NCI-H2171 (cell line): Measurements from ENCODE around the gene ZC2HC1B.

Experiments
- DNase-seq: peaks from one replicate; lab custom pipeline; 2025; lab: John Stamatoyannopoulos, UW

Gene ZC2HC1B

DNA sequence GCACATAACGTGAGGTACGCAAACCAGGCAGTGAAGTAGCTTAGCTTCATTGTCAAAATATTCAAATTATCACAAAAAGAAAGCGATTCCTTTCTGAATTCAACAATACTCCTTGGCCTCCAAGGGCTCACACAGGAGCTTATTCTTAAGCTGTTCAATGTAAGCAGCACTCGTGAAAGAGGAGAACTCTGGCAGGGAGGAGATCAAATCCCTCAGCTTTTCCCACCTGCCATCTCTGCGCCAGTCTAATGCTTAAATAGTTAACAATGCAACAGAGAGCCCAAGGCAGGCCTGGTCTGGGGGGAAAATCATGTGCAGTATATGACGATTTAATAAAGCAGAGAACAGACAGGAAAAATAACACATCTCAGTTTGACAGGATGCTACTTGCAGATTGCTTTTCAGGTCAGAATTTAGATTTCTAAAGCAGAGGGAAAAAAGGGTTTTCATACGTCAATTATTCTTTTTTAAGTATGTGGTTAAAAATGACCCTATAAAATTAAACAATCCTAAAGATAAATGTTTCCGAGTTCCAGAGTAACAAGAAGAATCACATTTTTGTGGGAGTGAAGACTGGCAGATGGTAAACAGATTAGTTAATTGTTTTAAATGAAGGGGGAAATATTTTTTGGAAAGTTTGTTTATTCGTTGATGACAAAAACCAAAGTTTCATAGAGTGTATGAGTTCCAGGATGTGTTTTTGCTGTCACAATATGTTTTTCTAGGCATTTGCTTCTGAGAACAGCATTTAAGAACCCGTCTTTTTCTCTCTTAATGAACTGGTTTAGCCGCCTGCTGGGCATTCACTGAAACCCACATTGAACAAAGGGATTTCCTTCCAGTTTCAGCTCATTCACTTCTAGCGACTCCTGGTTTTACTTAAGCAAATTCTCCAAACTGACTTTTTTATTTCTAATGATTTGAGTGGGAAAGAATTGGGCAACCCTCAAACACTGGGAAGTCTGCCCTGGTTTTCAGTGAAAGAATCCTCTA lies 97.9 kb downstream of the ZC2HC1B start:
- no peak for DNase-seq

DNA sequence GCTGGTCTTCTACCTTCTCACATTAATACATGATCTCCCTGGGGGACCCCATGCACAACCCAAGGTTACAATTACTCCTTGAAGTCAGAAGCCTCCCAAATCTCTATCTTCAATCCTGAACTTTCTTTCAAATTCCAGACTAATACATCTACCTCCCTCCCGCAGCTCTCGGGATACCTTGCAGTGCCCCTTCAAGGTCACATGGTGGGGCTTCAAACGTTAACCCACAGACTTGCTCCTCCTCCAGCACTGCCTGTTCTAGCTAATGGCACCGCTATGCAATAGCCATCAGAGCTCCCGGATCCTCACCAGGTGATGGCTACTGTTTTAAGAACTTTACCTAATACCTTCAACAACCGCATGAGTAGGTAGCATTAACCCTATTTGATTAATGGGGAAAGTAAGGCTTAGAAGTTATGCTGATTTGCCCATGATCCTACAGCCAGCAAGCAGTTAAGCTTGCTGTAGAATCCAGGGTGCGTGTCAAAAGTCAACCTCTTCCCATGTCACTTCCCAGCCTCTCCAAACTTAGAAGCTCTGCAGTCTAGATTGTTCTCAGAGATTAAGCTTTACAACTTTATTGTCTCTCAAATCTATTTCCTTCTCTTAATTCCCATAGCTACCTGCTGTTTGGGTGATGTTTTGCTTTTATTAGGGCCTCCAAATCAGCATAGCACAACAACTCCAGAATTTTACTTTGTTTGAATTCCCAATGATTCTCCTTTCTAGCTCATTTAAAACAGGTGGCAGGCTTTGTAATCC lies 99.1 kb downstream of the ZC2HC1B start:
- no peak for DNase-seq

DNA sequence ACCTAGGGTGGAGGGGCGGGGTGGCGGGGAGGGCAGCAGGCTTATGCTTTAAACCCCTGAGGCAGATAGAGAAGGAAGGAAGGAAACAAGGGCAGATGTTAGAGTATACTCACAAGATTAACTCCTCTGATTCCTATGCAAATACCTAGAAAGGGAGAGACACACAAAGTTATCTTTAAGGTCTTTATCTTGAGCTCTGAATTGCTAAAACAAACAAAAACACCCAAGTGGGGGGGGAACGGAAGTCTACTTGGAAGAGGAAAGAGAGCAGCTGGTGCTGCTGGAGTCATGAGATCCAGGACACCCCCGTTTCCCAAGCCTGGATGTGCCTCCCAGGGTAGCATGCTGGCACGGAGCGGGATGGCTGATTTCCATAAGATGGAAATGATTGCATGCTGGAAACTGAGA lies 100.4 kb downstream of the ZC2HC1B start:
- DNase-seq, result no peak

DNA sequence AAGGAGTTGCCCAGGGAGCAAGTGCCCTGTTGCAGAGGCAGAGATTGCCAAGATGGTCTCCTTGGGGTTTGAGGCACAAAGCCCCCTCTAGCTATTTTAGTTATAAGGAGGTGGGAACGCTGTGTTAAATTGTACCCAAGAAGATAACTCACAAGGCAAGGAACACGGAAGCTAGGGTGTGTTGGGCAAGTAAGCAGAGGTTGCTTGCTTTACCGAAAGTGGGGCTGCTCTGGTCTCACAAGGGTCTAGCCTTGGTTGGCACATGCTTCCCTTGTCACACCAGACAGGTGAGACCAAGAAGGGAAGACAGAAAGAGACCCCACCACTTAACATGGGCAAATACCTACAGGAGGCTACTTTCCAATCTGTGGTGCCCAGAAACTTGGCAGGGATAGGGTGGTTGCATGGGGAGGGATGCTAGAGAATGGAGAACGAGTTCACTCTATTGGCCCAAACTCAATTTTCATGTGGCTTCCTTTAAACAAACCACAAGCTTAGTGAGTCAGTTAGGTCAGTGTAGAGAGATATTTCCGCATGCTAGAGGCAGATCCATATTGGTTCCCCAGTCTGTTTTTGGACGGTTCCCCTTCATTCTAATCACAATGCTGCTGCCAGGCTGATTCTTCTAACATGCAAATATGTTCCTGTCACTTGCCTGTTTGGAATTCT lies 101.4 kb downstream of the ZC2HC1B start:
- no peak for DNase-seq

DNA sequence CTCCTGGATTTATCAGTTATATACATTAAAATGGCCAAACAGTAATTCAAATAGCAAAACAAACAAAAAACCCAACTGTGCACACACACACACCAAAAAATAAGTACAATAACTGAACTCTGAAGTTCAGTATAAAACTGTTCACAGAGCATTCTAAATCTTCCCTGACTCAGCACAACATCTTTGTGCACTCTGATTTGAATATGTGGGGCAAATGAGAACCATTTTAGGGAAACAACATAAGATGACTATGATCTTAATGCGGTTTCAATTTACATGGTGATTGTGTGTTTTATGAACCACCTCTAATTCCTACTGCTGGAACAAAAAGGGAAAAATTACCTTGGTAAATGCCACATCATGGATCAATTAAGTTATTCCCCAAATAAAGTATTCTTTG lies 102.0 kb downstream of the ZC2HC1B start:
- DNase-seq, result no peak

DNA sequence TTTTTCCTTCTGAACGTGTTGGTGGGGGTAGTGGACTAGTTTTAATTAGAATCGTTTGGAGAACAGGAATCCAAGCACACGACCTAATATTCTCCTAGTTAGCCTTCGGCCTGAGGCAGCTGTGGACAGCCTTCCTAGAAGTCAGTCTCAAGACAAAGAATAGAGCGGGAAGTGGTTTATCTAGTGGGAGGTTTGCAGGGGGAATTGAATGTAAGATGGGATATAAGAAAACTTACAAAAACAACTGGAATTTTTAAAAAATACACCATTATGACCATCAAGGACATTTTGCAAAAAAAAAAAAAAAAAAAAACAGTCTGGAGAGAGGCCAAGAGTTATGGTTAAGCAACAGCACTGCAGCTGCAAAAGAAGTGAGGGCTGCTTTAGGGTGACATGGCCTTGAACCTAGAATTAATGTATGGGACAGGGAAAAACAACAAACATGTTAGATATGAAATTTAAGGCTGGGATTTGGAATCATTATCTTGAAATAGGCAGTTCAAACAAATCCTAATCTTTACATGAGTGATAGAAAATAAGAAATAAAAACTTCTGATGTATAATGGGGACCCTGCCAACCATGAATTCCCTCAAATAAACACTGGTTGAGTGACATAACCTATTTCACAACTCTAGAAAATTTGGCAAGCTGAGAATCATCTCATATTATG lies 103.6 kb downstream of the ZC2HC1B start:
- DNase-seq, result no peak

DNA sequence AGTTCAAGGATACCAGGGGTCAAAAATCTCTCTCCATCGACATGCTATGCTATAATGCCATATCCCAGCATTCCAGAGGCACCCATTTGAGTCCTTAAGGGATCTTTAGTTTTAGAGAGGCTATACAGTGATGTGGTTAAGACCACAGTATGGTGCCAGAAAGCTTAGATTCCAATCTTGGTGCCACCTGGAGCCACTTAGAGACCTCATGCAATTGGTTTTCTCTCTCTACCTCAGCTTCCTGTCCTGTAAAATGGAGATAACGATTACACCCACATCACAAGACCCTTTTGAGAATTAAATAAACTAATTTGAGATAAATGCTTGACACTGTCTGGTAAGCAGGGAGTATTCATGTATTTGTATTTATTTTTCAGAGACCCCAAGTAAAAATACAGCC lies 104.8 kb downstream of the ZC2HC1B start:
- no peak for DNase-seq

DNA sequence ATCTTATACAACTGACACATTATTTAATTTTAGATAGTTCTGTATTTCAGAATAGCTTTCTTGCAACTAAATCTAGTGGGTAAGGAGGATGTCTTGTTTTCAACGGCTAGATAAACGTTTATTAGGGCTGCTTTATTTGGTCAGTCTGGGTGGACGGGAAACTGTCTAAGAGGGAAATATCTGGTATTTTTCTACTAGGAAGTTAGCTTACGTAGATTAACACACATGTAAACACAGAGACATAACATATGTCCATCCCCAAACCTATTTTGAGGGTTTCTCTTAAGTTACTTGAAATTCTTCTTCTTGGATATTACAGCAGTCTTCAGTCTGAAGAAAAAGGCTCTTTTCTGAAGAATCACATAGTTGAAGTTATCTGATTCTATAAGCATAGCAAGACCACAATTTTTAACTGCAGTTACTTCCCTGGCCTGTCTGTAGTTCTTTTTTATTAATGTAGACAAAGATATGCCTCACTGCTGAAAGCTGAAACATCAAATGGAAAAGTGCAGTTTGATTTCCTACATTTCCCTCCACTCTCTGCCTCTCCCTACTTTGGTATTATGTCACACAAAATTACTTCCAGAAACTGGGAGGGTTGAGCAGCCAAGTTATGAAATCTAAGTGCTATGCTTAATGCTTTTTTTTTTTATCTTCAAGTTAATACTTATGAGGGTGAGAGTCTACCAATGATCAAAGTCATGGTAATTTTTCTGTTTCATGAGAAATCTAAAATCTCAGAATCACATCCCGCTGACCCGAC lies 106.4 kb downstream of the ZC2HC1B start:
- DNase-seq, result no peak

DNA sequence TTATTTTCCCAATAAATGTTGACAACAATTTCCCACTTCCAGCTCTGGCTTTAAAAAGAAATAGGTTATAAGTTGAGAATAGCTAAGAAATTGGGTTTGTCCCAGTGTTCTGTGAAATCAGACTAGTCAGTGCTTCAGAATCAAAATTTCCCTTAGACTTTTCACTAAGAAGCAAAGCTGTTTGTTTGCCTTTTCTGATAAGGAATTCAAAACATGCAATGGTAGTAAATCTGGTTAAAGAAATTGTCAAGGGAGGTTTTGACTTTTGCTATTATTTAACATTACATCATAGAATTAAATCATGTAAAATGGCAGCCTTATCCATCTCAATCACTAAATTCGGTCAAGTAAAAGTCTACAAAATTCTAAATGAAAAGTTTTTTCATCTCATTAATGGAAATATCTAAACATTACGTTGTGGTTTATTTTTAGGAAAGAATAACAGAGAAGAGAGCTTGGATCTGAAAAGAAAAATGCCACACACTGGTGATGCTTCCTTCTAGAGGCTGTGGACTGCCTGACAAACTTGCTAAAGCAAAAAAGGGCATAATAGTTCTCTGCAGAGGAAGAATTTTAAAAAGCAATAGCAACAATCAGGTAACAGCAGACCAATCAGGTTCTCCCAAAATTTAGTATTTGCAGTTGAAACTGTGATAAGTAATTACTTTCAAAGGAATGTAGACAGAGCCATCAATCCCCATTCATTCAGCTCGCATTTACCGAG lies 107.4 kb downstream of the ZC2HC1B start:
- DNase-seq, result no peak

DNA sequence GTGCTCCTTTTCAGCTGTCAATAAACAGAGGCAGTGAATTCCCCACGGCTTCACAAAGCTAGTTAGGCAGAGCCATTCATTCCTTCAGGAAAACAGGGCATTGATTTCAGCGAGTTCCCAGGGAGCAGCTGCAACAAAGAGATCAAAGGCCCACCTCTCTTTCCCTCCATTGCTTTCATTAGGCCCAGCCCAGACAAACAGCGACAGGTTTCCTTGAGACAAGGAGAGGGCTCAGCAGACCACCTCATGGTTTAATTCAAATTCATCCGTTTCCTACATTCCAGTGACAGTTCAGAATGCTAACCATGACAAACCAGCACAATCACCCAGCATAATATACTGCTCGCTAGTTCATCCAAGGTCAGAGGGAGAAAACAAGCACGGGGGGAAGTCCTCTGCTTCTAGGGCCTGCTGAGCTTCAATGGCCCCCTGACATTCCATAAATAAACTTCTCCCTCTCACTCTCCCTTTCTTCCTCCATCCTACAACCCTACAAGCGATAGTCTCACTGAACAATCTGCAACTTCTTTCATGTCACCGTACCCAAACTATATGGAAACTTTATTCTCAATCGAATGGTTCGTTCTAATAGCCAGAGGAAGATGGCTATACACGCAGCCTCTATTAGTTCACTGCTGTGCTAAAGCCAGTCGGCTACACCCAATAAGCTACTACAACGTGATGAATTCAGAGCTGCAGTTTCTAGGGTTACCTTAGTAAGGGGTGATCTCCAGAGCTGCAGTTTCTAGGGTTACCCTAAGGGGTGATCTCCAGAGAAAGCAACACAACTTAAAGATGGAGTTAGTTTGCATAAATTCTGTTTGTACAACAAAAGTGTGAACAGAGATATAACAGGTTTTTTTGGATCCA lies 109.1 kb downstream of the ZC2HC1B start:
- no peak for DNase-seq

DNA sequence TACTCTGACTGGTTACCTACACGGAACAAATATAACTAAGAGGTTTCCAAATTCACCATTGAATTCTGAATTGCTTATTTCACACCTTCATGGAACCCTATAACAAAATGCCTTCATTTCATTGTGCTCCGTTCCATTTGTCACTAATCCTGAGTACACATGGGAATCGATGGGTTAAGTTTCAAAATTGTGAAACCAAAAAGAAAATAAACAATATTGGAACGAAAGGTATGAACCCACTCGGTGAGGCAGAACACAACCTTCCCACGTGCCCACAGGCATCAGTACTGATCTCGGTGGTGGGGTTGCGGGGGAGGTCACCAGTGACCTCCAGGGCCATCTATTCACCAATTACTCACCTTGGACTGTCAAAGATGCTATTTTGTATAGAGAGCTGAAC lies 109.8 kb downstream of the ZC2HC1B start:
- DNase-seq, result no peak

DNA sequence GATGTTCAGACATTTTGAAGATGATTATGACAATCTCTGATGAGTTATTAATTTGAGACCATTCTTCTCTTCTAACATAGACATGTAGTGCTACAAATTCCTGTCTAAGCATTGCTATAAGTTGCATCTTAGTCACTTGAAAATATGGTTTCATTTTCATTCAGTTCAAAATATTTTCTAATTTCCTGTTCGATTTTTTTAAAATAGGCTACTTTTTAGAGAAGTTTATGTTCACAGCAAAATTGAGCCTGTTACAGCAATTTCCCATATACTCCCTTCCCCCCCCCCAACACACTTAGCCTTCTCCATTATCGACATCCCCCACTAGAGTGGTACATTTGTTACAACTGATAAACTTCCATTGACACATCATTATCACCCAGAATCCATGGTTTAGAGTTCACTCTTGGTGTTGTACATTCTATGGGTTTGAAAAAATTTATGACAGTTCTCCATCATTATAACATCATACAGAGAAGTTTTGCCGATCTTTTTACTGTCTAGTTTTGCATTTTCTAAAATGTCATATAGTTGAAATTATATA lies 112.6 kb downstream of the ZC2HC1B start:
- DNase-seq, result no peak

DNA sequence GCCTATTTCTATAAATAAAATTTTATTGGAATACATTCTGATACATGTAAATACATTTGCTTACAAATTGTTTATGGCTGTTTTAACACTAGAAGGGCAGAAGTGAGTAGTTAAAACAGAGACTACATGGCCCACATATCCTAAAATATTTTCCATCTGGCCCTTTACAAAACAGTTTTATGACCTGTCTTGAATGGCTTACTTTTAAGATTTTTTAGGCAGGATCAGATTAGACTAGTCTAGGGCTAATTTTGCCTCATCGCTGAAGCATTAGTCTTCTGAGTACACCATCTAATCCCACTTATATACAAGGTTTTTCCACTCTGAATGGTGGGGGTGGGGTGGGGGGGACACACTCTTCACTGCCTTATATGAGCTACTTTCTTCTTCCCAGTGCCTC lies 116.6 kb downstream of the ZC2HC1B start:
- no peak for DNase-seq

DNA sequence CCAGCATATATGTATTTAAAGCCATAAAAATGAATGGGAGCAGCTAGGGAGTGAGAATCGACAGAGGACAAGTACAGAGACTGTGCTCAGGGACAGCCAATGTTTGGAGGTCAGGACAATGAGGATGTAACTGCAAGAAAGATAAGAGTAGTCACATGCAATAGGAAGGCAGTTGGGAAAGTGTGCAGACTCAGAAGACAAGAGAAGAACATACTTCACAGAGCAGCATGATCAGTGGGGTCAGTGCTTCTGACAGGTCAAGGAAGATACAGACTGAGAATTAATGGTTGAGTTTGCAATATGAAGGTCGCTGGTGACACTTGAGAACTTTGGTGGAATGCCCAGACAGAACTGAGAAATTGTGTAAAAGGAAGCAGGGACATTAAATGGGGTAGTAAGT lies 118.7 kb downstream of the ZC2HC1B start:
- no peak for DNase-seq

DNA sequence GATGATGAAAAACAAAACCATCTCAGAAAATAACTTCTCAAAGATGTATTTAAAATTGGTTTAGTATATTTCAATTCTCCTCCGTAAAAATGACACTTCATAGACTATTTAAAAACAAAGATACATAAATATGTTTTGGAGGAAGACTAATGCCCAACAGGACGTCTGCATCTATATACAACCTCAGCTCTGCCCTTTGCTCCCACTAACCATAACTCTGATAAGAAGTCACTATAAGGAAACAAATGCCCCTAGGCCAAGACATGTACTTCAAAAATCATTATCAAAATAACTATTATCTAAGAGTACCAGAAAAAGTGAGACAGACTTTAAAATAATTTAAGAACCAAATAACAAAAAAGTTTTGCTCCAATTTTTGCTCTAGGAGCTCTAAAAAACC lies 120.4 kb downstream of the ZC2HC1B start:
- DNase-seq, result no peak

DNA sequence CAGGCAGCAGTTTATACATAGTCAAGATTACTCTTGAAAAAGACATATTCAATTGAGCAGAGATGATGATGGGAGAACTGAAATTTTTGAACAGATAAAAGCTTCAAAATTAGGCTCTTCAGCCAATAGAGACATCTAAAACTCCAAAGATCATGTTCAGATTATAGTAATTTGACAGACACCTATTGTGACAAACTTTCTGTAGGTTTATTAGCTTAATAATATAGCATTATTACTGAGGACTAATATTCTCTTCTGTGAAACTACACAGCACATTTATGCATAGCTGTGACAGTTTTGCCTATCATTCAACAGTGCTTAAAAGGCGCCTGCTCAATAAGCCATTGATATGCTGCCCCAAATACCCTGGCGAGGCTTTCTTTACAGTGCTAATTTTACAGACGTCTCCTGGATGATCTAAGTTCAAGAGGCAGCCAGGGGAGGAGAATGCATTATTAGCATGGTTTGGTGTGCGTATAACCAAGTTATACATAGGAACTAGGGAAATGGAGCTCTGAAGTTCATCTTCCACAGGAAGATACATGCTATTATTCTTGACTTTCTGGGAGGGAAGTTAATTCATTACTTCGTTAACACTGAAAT lies 122.3 kb downstream of the ZC2HC1B start:
- DNase-seq, result no peak
